ENCODE measurements around the gene FRMD4A.

Gene FRMD4A

GRCh38 chr10:14123139-14123538, 207.6 kb downstream of the FRMD4A start:
- Histone ChIP-seq H3K4me1 (ENCODE audit: control insufficient read depth in 1 of 2, insufficient read depth in 2 of 2, low read length in 2 of 2) (no peaks in the 10 kb centered on the region), H3K36me3 (ENCODE audit: control insufficient read depth in 1 of 2, insufficient read depth in 2 of 2, low read length in 2 of 2) (no peaks in the 10 kb centered on the region), H3K4me3 (ENCODE audit: low read depth in 1 of 2, low read length in 2 of 2) (no peak overlapping the region)

DNA sequence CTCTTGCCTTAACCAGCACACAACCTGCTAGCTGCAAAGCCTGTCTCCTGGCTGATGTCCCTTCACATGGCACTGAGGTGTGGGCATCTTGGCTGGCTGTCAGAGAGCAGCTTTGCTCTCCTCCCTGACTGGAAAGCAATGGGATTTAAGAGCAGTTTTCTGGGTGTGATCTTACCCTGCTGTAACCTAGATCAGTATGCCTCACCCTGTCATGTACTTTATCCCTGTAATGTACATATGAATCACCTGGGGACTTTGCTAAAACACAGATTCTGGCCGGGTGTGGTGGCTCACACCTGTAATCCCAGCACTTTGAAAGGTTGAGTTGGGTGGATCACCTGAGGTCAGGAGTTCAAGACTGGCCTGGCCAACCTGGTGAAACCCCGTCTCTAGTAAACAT, 209.9 kb downstream of the FRMD4A start:
- no peak overlapping the region for H3K4me3 ChIP-seq (ENCODE audit: low read depth in 1 of 2, low read length in 2 of 2)
- H3K27me3 ChIP-seq (ENCODE audit: low read depth, low read length): no peaks in the 10 kb centered on the region
- H3K27ac ChIP-seq (ENCODE audit: low read length): no peak overlapping the region
- no peaks in the 10 kb centered on the region for H3K36me3 ChIP-seq (ENCODE audit: control insufficient read depth in 1 of 2, insufficient read depth in 2 of 2, low read length in 2 of 2)
- H3K4me1 ChIP-seq (ENCODE audit: control insufficient read depth in 1 of 2, insufficient read depth in 2 of 2, low read length in 2 of 2): no peaks in the 10 kb centered on the region
- no peaks in the 10 kb centered on the region for H3K9me3 ChIP-seq (ENCODE audit: control insufficient read depth in 1 of 2, low read length in 2 of 2)

More at GRCh38 chr10:14123139-14123538, 207.6 kb downstream of the FRMD4A start:
- no peak overlapping the region for H3K27ac ChIP-seq (ENCODE audit: low read length)
- H3K9me3 ChIP-seq (ENCODE audit: control insufficient read depth in 1 of 2, low read length in 2 of 2): no peaks in the 10 kb centered on the region
- H3K27me3 ChIP-seq (ENCODE audit: low read depth, low read length): no peaks in the 10 kb centered on the region

DNA sequence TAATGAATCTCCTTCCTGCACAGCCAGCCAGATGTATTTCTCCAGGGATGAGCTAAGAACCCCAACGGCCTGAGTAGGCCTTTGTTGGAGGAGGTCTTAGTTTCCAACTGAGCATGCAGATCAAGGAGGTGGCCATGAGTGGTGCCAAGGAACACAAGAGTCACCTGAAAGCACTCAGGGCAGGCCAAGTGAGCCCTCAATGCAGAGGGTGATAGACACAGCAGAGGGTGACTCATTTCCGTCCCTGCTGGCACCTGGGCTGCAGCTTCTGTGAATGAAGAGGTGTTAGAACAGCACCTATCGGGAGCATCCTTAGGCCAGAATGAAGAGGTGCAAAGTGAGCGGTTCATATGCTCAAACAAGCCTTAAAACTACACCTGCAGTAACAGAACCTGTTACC, 211.8 kb downstream of the FRMD4A start:
- Histone ChIP-seq H3K36me3 (ENCODE audit: control insufficient read depth in 1 of 2, insufficient read depth in 2 of 2, low read length in 2 of 2) (no peaks in the 10 kb centered on the region), H3K4me1 (ENCODE audit: control insufficient read depth in 1 of 2, insufficient read depth in 2 of 2, low read length in 2 of 2) (no peaks in the 10 kb centered on the region), H3K27me3 (ENCODE audit: low read depth, low read length) (no peaks in the 10 kb centered on the region), H3K4me3 (ENCODE audit: low read depth in 1 of 2, low read length in 2 of 2) (no peak overlapping the region), H3K27ac (ENCODE audit: low read length) (no peak overlapping the region), H3K9me3 (ENCODE audit: control insufficient read depth in 1 of 2, low read length in 2 of 2) (no peaks in the 10 kb centered on the region)

- Histone ChIP-seq H3K9me3 (ENCODE audit: control insufficient read depth in 1 of 2, low read length in 2 of 2) (no peaks in the 10 kb centered on the region), H3K27me3 (ENCODE audit: low read depth, low read length) (no peaks in the 10 kb centered on the region), H3K27ac (ENCODE audit: low read length) (no peak overlapping the region), H3K4me3 (ENCODE audit: low read depth in 1 of 2, low read length in 2 of 2) (no peak overlapping the region), H3K36me3 (ENCODE audit: control insufficient read depth in 1 of 2, insufficient read depth in 2 of 2, low read length in 2 of 2) (no peaks in the 10 kb centered on the region), H3K4me1 (ENCODE audit: control insufficient read depth in 1 of 2, insufficient read depth in 2 of 2, low read length in 2 of 2) (no peaks in the 10 kb centered on the region)
Measured at GRCh38 chr10:14116837-14117236, 213.9 kb downstream of the FRMD4A start.

DNA sequence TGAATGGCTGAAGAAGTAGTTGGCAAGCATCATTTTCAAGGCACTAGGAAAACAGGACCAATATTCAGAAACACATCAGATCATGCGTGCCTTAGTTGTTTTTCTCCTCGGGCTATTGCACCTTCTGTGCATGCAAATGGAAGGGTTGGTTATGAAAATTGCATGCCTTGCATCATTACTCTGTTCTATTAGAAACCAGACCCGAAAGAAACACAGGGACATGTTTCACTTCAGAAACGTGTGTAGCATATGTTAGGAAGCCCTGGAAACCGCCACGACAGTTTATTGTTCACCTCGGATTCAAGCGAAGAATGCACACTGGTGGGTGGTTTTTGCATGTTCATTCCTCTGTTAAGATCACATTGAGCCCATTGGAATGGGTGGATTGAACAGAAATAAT, 214.7 kb downstream of the FRMD4A start:
- Histone ChIP-seq H3K36me3 (ENCODE audit: control insufficient read depth in 1 of 2, insufficient read depth in 2 of 2, low read length in 2 of 2) (no peaks in the 10 kb centered on the region), H3K9me3 (ENCODE audit: control insufficient read depth in 1 of 2, low read length in 2 of 2) (no peaks in the 10 kb centered on the region), H3K27me3 (ENCODE audit: low read depth, low read length) (no peaks in the 10 kb centered on the region), H3K4me3 (ENCODE audit: low read depth in 1 of 2, low read length in 2 of 2) (no peak overlapping the region), H3K27ac (ENCODE audit: low read length) (no peak overlapping the region), H3K4me1 (ENCODE audit: control insufficient read depth in 1 of 2, insufficient read depth in 2 of 2, low read length in 2 of 2) (no peaks in the 10 kb centered on the region)

- Histone ChIP-seq H3K27me3 (ENCODE audit: low read depth, low read length) (no peaks in the 10 kb centered on the region), H3K27ac (ENCODE audit: low read length) (no peak overlapping the region)
Measured at GRCh38 chr10:14114791-14115190, 215.9 kb downstream of the FRMD4A start.

GRCh38 chr10:14112056-14112455, 218.7 kb downstream of the FRMD4A start:
- Histone ChIP-seq H3K36me3 (ENCODE audit: control insufficient read depth in 1 of 2, insufficient read depth in 2 of 2, low read length in 2 of 2) (no peaks in the 10 kb centered on the region), H3K27ac (ENCODE audit: low read length) (no peak overlapping the region), H3K27me3 (ENCODE audit: low read depth, low read length) (no peaks in the 10 kb centered on the region), H3K4me1 (ENCODE audit: control insufficient read depth in 1 of 2, insufficient read depth in 2 of 2, low read length in 2 of 2) (no peaks in the 10 kb centered on the region), H3K4me3 (ENCODE audit: low read depth in 1 of 2, low read length in 2 of 2) (no peak overlapping the region), H3K9me3 (ENCODE audit: control insufficient read depth in 1 of 2, low read length in 2 of 2) (no peaks in the 10 kb centered on the region)

More at GRCh38 chr10:14114791-14115190, 215.9 kb downstream of the FRMD4A start:
- no peak overlapping the region for H3K4me3 ChIP-seq (ENCODE audit: low read depth in 1 of 2, low read length in 2 of 2)
- H3K36me3 ChIP-seq (ENCODE audit: control insufficient read depth in 1 of 2, insufficient read depth in 2 of 2, low read length in 2 of 2): no peaks in the 10 kb centered on the region
- H3K4me1 ChIP-seq (ENCODE audit: control insufficient read depth in 1 of 2, insufficient read depth in 2 of 2, low read length in 2 of 2): no peaks in the 10 kb centered on the region
- no peaks in the 10 kb centered on the region for H3K9me3 ChIP-seq (ENCODE audit: control insufficient read depth in 1 of 2, low read length in 2 of 2)

- Histone ChIP-seq H3K36me3 (ENCODE audit: control insufficient read depth in 1 of 2, insufficient read depth in 2 of 2, low read length in 2 of 2) (no peaks in the 10 kb centered on the region), H3K27me3 (ENCODE audit: low read depth, low read length) (no peaks in the 10 kb centered on the region), H3K4me1 (ENCODE audit: control insufficient read depth in 1 of 2, insufficient read depth in 2 of 2, low read length in 2 of 2) (no peaks in the 10 kb centered on the region), H3K4me3 (ENCODE audit: low read depth in 1 of 2, low read length in 2 of 2) (no peak overlapping the region), H3K9me3 (ENCODE audit: control insufficient read depth in 1 of 2, low read length in 2 of 2) (no peaks in the 10 kb centered on the region), H3K27ac (ENCODE audit: low read length) (no peak overlapping the region)
Measured at GRCh38 chr10:14111208-14111607, 219.5 kb downstream of the FRMD4A start.

DNA sequence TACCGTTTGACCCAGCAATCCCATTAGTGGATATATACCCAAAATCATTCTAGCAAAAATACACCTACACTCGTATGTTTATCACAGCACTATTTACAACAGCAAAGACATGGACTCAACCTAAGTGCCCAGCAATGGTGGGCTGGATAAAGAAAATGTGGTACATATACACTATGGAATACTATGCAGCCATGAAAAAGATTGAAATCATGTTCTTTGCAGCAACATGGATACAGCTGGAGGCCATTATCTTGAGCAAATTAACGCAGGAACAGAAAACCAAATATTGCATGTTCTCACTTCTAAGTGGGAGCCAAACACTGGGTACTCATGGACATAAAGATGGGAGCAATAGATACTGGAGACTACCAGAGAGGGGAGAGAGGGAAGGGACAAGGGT, 223.9 kb downstream of the FRMD4A start:
- Histone ChIP-seq H3K36me3 (ENCODE audit: control insufficient read depth in 1 of 2, insufficient read depth in 2 of 2, low read length in 2 of 2) (no peaks in the 10 kb centered on the region), H3K4me1 (ENCODE audit: control insufficient read depth in 1 of 2, insufficient read depth in 2 of 2, low read length in 2 of 2) (no peaks in the 10 kb centered on the region), H3K27me3 (ENCODE audit: low read depth, low read length) (no peaks in the 10 kb centered on the region), H3K4me3 (ENCODE audit: low read depth in 1 of 2, low read length in 2 of 2) (no peak overlapping the region), H3K27ac (ENCODE audit: low read length) (no peak overlapping the region), H3K9me3 (ENCODE audit: control insufficient read depth in 1 of 2, low read length in 2 of 2) (peaks cover 0 to 3% of the 10 kb centered on the region in 2 donors)

DNA sequence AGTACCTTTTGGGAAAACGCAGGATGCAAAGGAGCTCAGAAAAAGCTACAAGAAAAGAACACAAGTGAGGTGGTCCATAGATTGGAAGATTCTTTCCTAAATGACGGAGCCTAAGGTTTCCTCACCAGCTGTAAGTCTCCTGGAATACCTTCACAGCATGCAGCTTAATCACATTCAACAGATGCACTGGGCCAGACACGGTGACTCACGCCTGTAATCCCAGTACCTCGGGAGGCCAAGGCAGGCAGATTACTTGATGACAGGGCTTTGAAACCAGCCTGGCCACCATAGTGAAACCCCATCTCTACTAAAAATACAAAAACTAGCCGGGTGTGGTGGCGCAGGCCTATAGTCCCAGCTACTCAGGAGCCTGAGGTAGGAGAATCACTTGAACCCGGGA, 228.7 kb downstream of the FRMD4A start:
- Histone ChIP-seq H3K27ac (ENCODE audit: low read length) (no peak overlapping the region), H3K27me3 (ENCODE audit: low read depth, low read length) (no peaks in the 10 kb centered on the region), H3K4me1 (ENCODE audit: control insufficient read depth in 1 of 2, insufficient read depth in 2 of 2, low read length in 2 of 2) (no peaks in the 10 kb centered on the region), H3K4me3 (ENCODE audit: low read depth in 1 of 2, low read length in 2 of 2) (no peak overlapping the region), H3K9me3 (ENCODE audit: control insufficient read depth in 1 of 2, low read length in 2 of 2) (peaks cover 0 to 3% of the 10 kb centered on the region in 2 donors), H3K36me3 (ENCODE audit: control insufficient read depth in 1 of 2, insufficient read depth in 2 of 2, low read length in 2 of 2) (no peaks in the 10 kb centered on the region)

GRCh38 chr10:14099885-14100284, 230.8 kb downstream of the FRMD4A start:
- Histone ChIP-seq H3K36me3 (ENCODE audit: control insufficient read depth in 1 of 2, insufficient read depth in 2 of 2, low read length in 2 of 2) (no peaks in the 10 kb centered on the region), H3K4me3 (ENCODE audit: low read depth in 1 of 2, low read length in 2 of 2) (no peak overlapping the region), H3K4me1 (ENCODE audit: control insufficient read depth in 1 of 2, insufficient read depth in 2 of 2, low read length in 2 of 2) (no peaks in the 10 kb centered on the region), H3K27me3 (ENCODE audit: low read depth, low read length) (no peaks in the 10 kb centered on the region), H3K9me3 (ENCODE audit: control insufficient read depth in 1 of 2, low read length in 2 of 2) (no peaks in the 10 kb centered on the region), H3K27ac (ENCODE audit: low read length) (no peak overlapping the region)

DNA sequence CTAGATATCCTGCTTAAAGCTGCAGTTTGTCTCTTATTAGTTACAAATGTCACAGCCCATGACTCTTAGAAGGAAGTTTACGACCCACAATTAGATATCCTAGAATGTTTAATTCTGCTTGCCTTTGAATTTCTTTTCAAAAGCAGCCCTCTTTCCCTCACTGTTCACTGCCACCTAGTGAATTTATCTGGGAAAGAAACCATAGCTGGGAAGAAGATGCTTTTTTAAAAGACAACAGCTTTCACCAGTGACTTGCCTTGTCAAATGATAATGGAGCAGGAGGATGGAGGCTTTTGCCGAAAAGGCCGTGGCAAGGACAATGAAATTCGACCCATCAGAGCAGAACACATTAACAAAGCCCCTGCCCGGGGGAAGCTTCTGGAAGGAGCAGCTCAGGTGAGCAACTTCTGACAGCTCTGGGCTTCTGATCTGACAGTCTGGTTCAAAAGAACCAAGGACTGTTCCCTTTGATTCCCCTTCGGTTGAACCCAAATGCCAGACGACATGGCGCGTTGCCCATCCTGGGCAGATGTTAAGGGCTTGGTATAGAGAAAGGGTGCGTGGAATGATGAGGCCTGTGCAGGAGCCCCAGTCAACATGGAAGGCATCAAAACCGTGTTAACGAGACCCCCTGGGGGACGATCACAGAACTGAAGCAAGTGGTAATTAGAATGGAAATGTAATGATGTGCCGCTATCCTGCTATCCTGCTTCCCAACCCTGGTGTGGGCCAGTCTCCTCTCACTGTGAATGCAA, 236.8 kb downstream of the FRMD4A start:
- H3K27me3 ChIP-seq (ENCODE audit: low read depth, low read length): no peaks in the 10 kb centered on the region
- H3K4me3 ChIP-seq (ENCODE audit: low read depth in 1 of 2, low read length in 2 of 2): no peak overlapping the region
- H3K9me3 ChIP-seq (ENCODE audit: control insufficient read depth in 1 of 2, low read length in 2 of 2): no peaks in the 10 kb centered on the region
- H3K4me1 ChIP-seq (ENCODE audit: control insufficient read depth in 1 of 2, insufficient read depth in 2 of 2, low read length in 2 of 2): no peaks in the 10 kb centered on the region
- H3K27ac ChIP-seq (ENCODE audit: low read length): no peak overlapping the region
- no peaks in the 10 kb centered on the region for H3K36me3 ChIP-seq (ENCODE audit: control insufficient read depth in 1 of 2, insufficient read depth in 2 of 2, low read length in 2 of 2)
